Naive thymus-derived CD8-positive, alpha-beta T cell (primary cell): ENCODE results near the gene NEDD4L. TPM values are rescaled to one million over a fixed set of nuclear protein-coding genes. Genes with fewer than 3 reads are reported as not detected.

ENCODE experiments used
- ATAC-seq, 2 donors: fragments of 150-1000 bp; cut with Tn5 transposase in 1 of 2; sonication (Bioruptor Pico), chemical (Tn5 transposase) in 1 of 2; 1 replicate in 1 of 2; 2 replicates in 1 of 2; pipeline ENCODE4 v1.10.0; 2021; ENCODE audit warnings: mild to moderate bottlenecking in 2 of 2, moderate library complexity in 2 of 2
- POLR2A ChIA-PET: fragments of 350-600 bp; sonication (Branson Sonifier 250); formaldehyde crosslinking; loops from one replicate; lab custom pipeline; 2021; ENCODE audit warnings: antibody characterized with exemption; lab: Charles Lee
- DNase-seq, 10 donors: peaks; one replicate each; pipeline versions ENCODE4 v3.0.0 to v3.0.0-alpha.2; 2020 to 2022
- H3K27ac Mint-ChIP-seq, 10 donors: one replicate each; pipeline ENCODE4 v1.8.0; 2020 to 2022; ENCODE audit warnings: mild to moderate bottlenecking in 10 of 10, mixed read lengths in 10 of 10, moderate library complexity in 4 of 10, inconsistent platforms in 1 of 10
- H3K27me3 Mint-ChIP-seq, 5 donors: one replicate each; pipeline ENCODE4 v1.8.0; 2021 to 2022; ENCODE audit warnings: mixed read lengths in 5 of 5
- H3K36me3 Mint-ChIP-seq, 3 donors: one replicate each; pipeline ENCODE4 v1.8.0; 2020 to 2022; ENCODE audit warnings: mixed read lengths in 3 of 3, mild to moderate bottlenecking in 2 of 3, inconsistent platforms in 1 of 3
- H3K4me1 Mint-ChIP-seq, 4 donors: one replicate each; pipeline ENCODE4 v1.8.0; 2021 to 2022; ENCODE audit warnings: mixed read lengths in 4 of 4
- H3K4me3 Mint-ChIP-seq, 10 donors: one replicate each; pipeline ENCODE4 v1.8.0; 2020 to 2022; ENCODE audit warnings: mild to moderate bottlenecking in 10 of 10, mixed read lengths in 10 of 10, moderate library complexity in 6 of 10, inconsistent platforms in 1 of 10
- H3K9me3 Mint-ChIP-seq, 9 donors: one replicate each; pipeline ENCODE4 v1.8.0; 2020 to 2022; ENCODE audit warnings: mixed read lengths in 9 of 9, mild to moderate bottlenecking in 3 of 9, inconsistent platforms in 1 of 9, moderate library complexity in 1 of 9
- polyA plus RNA-seq, 3 donors: library from polyadenylated mRNA; unstranded; fragments of 300-500 nt; fragmentation: Illumina TruSeq; gene quantifications; one replicate each; pipeline ENCODE4 v1.2.3, GENCODE V29; 2021
- total RNA-seq, 8 experiments: library from RNA in 2 of 8; stranded (reverse) in 2 of 8; gene quantifications; one replicate each; pipeline ENCODE4 v1.2.3 and lab custom pipeline; 2021 to 2026

Gene NEDD4L
- total and polyA plus RNA-seq, 5 experiments from 2014 or later, result 1.5 to 6.5 (median 3.5) TPM

- no peak overlapping the region for H3K27ac Mint-ChIP-seq
These were observed 292.6 kb downstream of the NEDD4L start for GRCh38 chr18:58336605-58337004.

GRCh38 chr18:58337285-58337684 is 293.3 kb downstream of the NEDD4L start:
- no peak overlapping the region for H3K4me3 Mint-ChIP-seq
- POLR2A ChIA-PET, result no interaction called here
- no peaks in the 10 kb centered on the region for H3K9me3 Mint-ChIP-seq
- H3K27me3 Mint-ChIP-seq, result no peaks in the 10 kb centered on the region
- ATAC-seq (no peak), DNase-seq (no peak)
- no peaks in the 10 kb centered on the region for H3K4me1 Mint-ChIP-seq
- peaks cover 3 to 7% (median 6%) of the 10 kb centered on the region in 3 donors for H3K36me3 Mint-ChIP-seq
- H3K27ac Mint-ChIP-seq, result peak overlapping the region in 2 of 10 donors; percentile 6 to 45

More at GRCh38 chr18:58336605-58337004, 292.6 kb downstream of the NEDD4L start:
- Mint-ChIP-seq H3K27me3 (no peaks in the 10 kb centered on the region), H3K4me3 (no peak overlapping the region), H3K4me1 (no peaks in the 10 kb centered on the region), H3K36me3 (peaks cover 3 to 7% (median 3%) of the 10 kb centered on the region in 3 donors), H3K9me3 (no peaks in the 10 kb centered on the region)
- POLR2A ChIA-PET, result no interaction called here
- ATAC-seq (no peak), DNase-seq (no peak)

- Mint-ChIP-seq H3K36me3 (peaks cover 3 to 7% (median 6%) of the 10 kb centered on the region in 3 donors), H3K4me1 (no peaks in the 10 kb centered on the region), H3K27me3 (no peaks in the 10 kb centered on the region), H3K4me3 (no peak overlapping the region), H3K27ac (peak overlapping the region in 1 of 10 donors; percentile 6), H3K9me3 (no peaks in the 10 kb centered on the region)
- DNase-seq (no peak), ATAC-seq (no peak)
- POLR2A ChIA-PET, result no interaction called here
These were observed 293.7 kb downstream of the NEDD4L start for GRCh38 chr18:58337686-58338085.

GRCh38 chr18:58338141-58338540 is 294.1 kb downstream of the NEDD4L start:
- H3K36me3 Mint-ChIP-seq, result peaks cover 3 to 7% (median 6%) of the 10 kb centered on the region in 3 donors
- no peak for DNase-seq
- H3K4me1 Mint-ChIP-seq, result no peaks in the 10 kb centered on the region
- H3K4me3 Mint-ChIP-seq, result no peak overlapping the region
- H3K27me3 Mint-ChIP-seq, result no peaks in the 10 kb centered on the region
- ATAC-seq, result no peak
- no peak overlapping the region for H3K27ac Mint-ChIP-seq
- H3K9me3 Mint-ChIP-seq, result no peaks in the 10 kb centered on the region
- POLR2A ChIA-PET, result no interaction called here

DNA sequence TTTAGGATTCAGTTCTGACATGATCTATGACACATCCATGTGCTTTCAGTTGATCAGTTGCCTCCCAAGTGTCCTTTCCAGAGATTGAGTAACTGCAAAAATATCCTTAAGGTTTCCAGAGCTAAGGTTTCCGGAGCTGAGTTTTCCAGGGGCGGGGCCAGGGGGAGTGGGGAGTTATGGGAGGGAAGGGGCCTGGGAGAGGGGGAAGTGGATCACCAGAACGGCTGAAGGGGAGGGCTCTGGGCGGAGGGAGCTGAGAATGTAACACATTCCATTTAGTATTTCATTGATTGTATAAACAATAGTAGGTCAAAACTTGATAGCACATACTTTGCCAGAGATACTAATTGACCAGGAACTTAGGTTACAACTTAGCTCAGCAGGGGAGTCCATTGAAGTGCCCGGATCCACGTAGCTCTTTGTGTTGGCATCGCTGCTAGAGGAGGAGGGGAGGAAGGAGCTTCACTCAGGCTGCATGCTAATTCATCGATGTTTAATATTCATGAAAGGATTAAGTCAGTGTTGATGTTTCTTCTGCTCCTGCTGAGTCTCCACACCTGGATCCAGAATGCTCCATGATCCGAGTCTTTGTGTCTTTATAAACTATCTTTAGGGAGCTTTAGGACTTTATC is 295.1 kb downstream of the NEDD4L start:
- no peaks in the 10 kb centered on the region for H3K27me3 Mint-ChIP-seq
- H3K36me3 Mint-ChIP-seq, result peaks cover 0 to 6% (median 1%) of the 10 kb centered on the region in 3 donors
- H3K9me3 Mint-ChIP-seq, result no peaks in the 10 kb centered on the region
- no peak for ATAC-seq
- H3K4me3 Mint-ChIP-seq, result no peak overlapping the region
- POLR2A ChIA-PET, result no interaction called here
- H3K4me1 Mint-ChIP-seq, result no peaks in the 10 kb centered on the region
- DNase-seq, result no peak
- no peak overlapping the region for H3K27ac Mint-ChIP-seq

DNA sequence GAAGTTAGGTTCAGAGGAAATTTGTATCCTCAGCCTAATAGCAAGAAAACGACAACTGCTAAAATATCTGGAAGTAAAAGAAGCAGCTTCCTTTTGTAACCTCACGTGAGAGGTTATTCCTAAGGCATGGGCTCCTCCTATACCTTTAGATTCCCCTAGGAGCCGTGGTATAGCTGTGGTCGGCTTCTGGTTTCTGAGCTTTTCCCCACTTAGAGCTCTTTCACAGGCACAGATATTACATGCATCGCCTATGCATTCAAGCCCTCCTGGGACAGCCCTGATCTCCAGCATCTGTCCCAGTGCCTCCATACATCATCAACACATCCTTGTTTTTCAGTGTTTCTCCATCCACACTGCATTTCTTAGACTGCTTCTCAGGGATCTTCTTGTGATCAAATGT is 295.9 kb downstream of the NEDD4L start:
- ATAC-seq (no peak), DNase-seq (no peak)
- Mint-ChIP-seq H3K4me3 (no peak overlapping the region), H3K27me3 (no peaks in the 10 kb centered on the region), H3K9me3 (no peaks in the 10 kb centered on the region), H3K4me1 (no peaks in the 10 kb centered on the region), H3K27ac (no peak overlapping the region), H3K36me3 (peaks cover 0 to 6% (median 0%) of the 10 kb centered on the region in 3 donors)
- POLR2A ChIA-PET, result no interaction called here

DNA sequence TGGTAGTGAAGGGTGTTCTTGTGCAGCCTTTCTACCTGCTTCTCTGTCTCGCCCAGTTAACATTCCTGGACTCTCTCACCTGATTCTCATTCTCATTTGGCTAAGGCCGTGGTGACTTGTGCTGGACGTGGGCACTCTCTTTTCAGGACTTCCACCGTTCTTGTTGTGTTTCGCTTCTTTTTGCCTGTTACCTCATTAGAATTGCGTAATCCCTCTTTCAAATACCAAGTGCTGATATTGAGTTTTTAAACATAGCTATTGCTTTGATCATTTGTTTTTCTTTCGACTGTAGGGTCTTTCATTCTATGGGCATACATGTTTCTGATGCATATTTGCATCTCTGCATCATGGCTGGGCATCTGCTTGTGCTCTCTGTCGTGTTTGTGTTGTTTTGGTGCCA is 297.9 kb downstream of the NEDD4L start:
- Mint-ChIP-seq H3K27ac (no peak overlapping the region), H3K27me3 (no peaks in the 10 kb centered on the region), H3K9me3 (no peaks in the 10 kb centered on the region), H3K36me3 (peaks cover 0 to 6% (median 0%) of the 10 kb centered on the region in 3 donors), H3K4me3 (no peak overlapping the region), H3K4me1 (peaks cover 0 to 2% (median 0%) of the 10 kb centered on the region in 4 donors)
- POLR2A ChIA-PET, result no interaction called here
- DNase-seq, result no peak
- ATAC-seq, result no peak

DNA sequence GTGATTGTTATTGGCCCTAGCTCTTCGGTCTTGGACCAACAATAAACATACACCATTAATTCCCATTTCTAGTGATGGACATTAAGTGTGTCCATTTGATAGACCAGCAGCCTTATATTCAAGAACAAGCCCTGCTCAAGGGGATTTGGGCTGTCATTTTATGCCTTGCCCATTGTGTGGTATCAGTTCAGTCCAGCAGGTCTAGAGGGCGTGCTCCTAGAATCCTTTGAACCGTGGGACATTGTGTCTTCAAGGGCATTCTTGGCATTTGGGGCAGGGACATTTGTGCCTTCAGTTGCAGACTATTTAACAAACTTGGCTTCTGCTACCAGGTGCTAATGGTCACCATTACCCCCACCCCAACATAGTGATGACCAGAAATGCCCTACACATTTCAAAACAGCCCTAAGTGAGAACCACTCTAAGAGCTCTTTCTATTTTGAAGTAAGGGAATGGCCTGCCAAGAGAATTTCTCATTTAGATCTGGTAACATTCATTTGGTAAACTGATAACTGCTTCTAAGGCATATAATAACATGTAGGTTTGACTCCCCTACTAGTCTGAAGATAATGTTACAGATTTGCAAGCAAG is 300.1 kb downstream of the NEDD4L start:
- Mint-ChIP-seq H3K36me3 (peaks cover 0 to 6% (median 0%) of the 10 kb centered on the region in 3 donors), H3K27ac (no peak overlapping the region), H3K27me3 (no peaks in the 10 kb centered on the region), H3K4me1 (peaks cover 0 to 3% (median under 1%) of the 10 kb centered on the region in 4 donors), H3K4me3 (no peak overlapping the region), H3K9me3 (no peaks in the 10 kb centered on the region)
- ATAC-seq, result no peak
- no peak for DNase-seq
- POLR2A ChIA-PET, result interaction anchor here (0.6 kb wide), 1 partner anchor 964 kb away, joined by 6 read pairs; no protein-coding TSS in a partner anchor

DNA sequence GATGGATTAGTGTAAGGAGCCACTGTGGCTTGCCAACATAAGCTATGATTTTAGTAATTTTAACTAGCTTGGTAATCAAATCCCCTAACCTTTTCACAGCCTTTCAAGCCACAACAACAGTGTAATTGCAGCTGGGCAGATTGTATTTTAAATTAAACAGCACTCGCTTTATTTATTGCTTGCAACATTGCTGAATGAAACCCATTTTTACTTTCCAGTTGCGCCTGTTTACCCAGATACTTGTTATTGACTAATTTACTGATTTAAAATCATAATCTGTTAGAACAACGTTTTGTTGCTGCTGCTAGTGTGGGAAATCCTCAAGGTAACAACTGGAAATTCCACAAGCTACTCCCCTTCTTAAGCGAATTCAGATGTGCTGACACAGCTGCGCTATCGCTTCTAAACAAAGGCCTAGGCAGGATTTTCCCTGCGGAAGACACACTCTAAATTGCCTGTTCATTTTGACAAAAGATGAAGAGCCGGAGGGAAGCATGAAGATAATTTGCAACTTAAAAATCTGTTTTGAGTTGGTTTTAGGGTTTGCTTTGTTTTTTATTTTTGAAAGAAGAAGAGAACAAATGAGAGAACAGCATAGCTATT is 300.9 kb downstream of the NEDD4L start:
- peaks cover 0 to 6% (median 2%) of the 10 kb centered on the region in 3 donors for H3K36me3 Mint-ChIP-seq
- H3K4me1 Mint-ChIP-seq, result peaks cover 0 to 3% (median under 1%) of the 10 kb centered on the region in 4 donors
- H3K27me3 Mint-ChIP-seq, result no peaks in the 10 kb centered on the region
- H3K4me3 Mint-ChIP-seq, result no peak overlapping the region
- no peak overlapping the region for H3K27ac Mint-ChIP-seq
- DNase-seq (no peak), ATAC-seq (no peak)
- no peaks in the 10 kb centered on the region for H3K9me3 Mint-ChIP-seq
- POLR2A ChIA-PET, result interaction anchor here (1.1 kb wide), 1 partner anchor 15 kb away, joined by 3 read pairs; no protein-coding TSS in a partner anchor

GRCh38 chr18:58345875-58346274 is 301.8 kb downstream of the NEDD4L start:
- no peak for DNase-seq
- Mint-ChIP-seq H3K36me3 (peaks cover 4 to 8% (median 6%) of the 10 kb centered on the region in 3 donors), H3K4me1 (peaks cover 0 to 3% (median under 1%) of the 10 kb centered on the region in 4 donors), H3K27ac (no peak overlapping the region), H3K9me3 (no peaks in the 10 kb centered on the region), H3K27me3 (no peaks in the 10 kb centered on the region), H3K4me3 (no peak overlapping the region)
- ATAC-seq, result no peak
- POLR2A ChIA-PET, result interaction anchor here (1.1 kb wide), 1 partner anchor 16 kb away, joined by 3 read pairs; no protein-coding TSS in a partner anchor

DNA sequence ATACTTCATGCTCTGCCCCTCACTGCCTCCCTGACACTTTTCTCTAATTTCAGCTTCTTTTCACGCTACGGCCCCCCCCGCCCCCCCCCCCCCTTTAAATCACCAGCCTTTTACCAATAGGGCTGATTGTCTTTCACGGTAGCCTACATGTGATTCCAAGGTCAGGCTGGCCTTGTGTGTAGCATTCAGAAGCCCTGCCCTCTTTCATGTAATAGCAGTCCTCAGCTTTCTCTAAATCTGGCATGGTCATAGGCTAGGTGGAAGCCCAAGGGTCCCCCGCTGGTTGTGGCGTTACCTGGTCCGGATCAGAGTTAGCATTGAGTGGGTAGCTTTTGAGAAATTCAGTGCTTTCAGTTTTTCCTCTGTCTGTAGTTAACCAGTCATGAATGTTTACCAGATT is 303.1 kb downstream of the NEDD4L start:
- no peaks in the 10 kb centered on the region for H3K27me3 Mint-ChIP-seq
- POLR2A ChIA-PET, result no interaction called here
- DNase-seq, result no peak
- peaks cover 0 to 3% (median under 1%) of the 10 kb centered on the region in 4 donors for H3K4me1 Mint-ChIP-seq
- no peaks in the 10 kb centered on the region for H3K9me3 Mint-ChIP-seq
- ATAC-seq, result no peak
- no peak overlapping the region for H3K27ac Mint-ChIP-seq
- no peak overlapping the region for H3K4me3 Mint-ChIP-seq
- peaks cover 0 to 13% (median 8%) of the 10 kb centered on the region in 3 donors for H3K36me3 Mint-ChIP-seq

GRCh38 chr18:58348517-58348916 is 304.5 kb downstream of the NEDD4L start:
- DNase-seq (no peak), ATAC-seq (no peak)
- Mint-ChIP-seq H3K27me3 (no peaks in the 10 kb centered on the region), H3K27ac (no peak overlapping the region), H3K4me3 (no peak overlapping the region), H3K9me3 (no peaks in the 10 kb centered on the region), H3K4me1 (peaks cover 0 to 3% (median under 1%) of the 10 kb centered on the region in 4 donors), H3K36me3 (peaks cover 0 to 13% (median 8%) of the 10 kb centered on the region in 3 donors)
- POLR2A ChIA-PET, result interaction anchor here (0.6 kb wide), 1 partner anchor 8 kb away, joined by 3 read pairs; no protein-coding TSS in a partner anchor

GRCh38 chr18:58348951-58349350 is 304.9 kb downstream of the NEDD4L start:
- no peaks in the 10 kb centered on the region for H3K9me3 Mint-ChIP-seq
- H3K4me3 Mint-ChIP-seq, result no peak overlapping the region
- peaks cover 0 to 3% (median under 1%) of the 10 kb centered on the region in 4 donors for H3K4me1 Mint-ChIP-seq
- no peak for DNase-seq
- no peak for ATAC-seq
- POLR2A ChIA-PET, result interaction anchor here (0.6 kb wide), 1 partner anchor 8 kb away, joined by 3 read pairs; no protein-coding TSS in a partner anchor
- peaks cover 0 to 13% (median 8%) of the 10 kb centered on the region in 3 donors for H3K36me3 Mint-ChIP-seq
- H3K27me3 Mint-ChIP-seq, result no peaks in the 10 kb centered on the region
- H3K27ac Mint-ChIP-seq, result no peak overlapping the region
